HCT116 (cell line): ENCODE data around the gene STX1B. TPM values are rescaled to one million over a fixed set of nuclear protein-coding genes. Genes with fewer than 3 reads are reported as not detected.

Source experiments
- ATAC-seq: fragments of 200-7000 bp; cut with Tn5 transposase; 2 replicates; pipeline ENCODE4 v1.9.1; 2020; ENCODE audit warnings: mild to moderate bottlenecking, moderate library complexity
- BruUV-seq: library from RNA; stranded (reverse); fragments of 400-500 nt; replicated peaks from 2 replicates; lab custom pipeline; 2021; lab: Mats Ljungman, UMichigan
- CTCF ChIA-PET: fragments of 300-600 bp; sonication (Branson Sonifier 250); formaldehyde crosslinking; loops from one replicate; lab custom pipeline; 2021; ENCODE audit warnings: antibody characterized with exemption; lab: Charles Lee
- POLR2A ChIA-PET: fragments of 300-600, 350-600 bp; sonication (Branson Sonifier 250); formaldehyde crosslinking; loops from one replicate; lab custom pipeline; 2021; ENCODE audit warnings: antibody characterized with exemption; lab: Charles Lee
- RAD21 ChIA-PET, 2 experiments: fragments of 300-600 bp; sonication (Branson Sonifier 250); formaldehyde crosslinking; loops; one replicate each; lab custom pipeline; 2023; ENCODE audit warnings: low total read pairs in 2 of 2; ENCODE audit not compliant: uncharacterized antibody in 2 of 2, unreplicated experiment in 2 of 2, low non-redundant PET in 1 of 2; lab: Charles Lee
- DNase-seq: peaks from one replicate; pipeline ENCODE4 v3.0.0-alpha.2; 2010; ENCODE audit warnings: low read depth, low spot score
- H2AFZ ChIP-seq: fragments of 200-600 bp; shearing (Covaris generic), sonication (generic); 2 replicates; pipeline ENCODE4 v1.6.1; 2017; ENCODE audit warnings: low read depth, mixed run types, mixed read lengths, antibody characterized with exemption, low read length; ENCODE audit not compliant: poor library complexity, severe bottlenecking
- H3K27ac ChIP-seq: 2 replicates; pipeline ENCODE4 v1.5.1; 2012; ENCODE audit warnings: low read depth, low read length
- H3K27me3 ChIP-seq: fragments of 200-600 bp; sonication (generic); 2 replicates; pipeline ENCODE4 v1.6.1; 2016; ENCODE audit warnings: mixed run types, low read length, mixed read lengths; ENCODE audit not compliant: insufficient read depth
- H3K36me3 ChIP-seq, 2 experiments: fragments of 200-500 bp in 1 of 2; fragments of 200-600 bp in 1 of 2; sonication (Bioruptor generic) in 1 of 2; sonication (generic) in 1 of 2; 2 replicates each; pipeline versions ENCODE4 v1.5.1 to v1.6.1; 2014 to 2016; ENCODE audit warnings: low read length in 2 of 2, inconsistent platforms in 1 of 2, mixed read lengths in 1 of 2, mixed run types in 1 of 2; ENCODE audit not compliant: insufficient read depth in 2 of 2, control insufficient read depth in 1 of 2
- H3K4me1 ChIP-seq, 2 experiments: fragments of 200-600 bp in 1 of 2; sonication (generic) in 1 of 2; 2 replicates each; pipeline versions ENCODE4 v1.5.1 to v1.6.1; 2012 to 2017; ENCODE audit warnings: low read length in 2 of 2, inconsistent platforms in 1 of 2, mild to moderate bottlenecking in 1 of 2, mixed read lengths in 1 of 2, mixed run types in 1 of 2, moderate library complexity in 1 of 2; ENCODE audit not compliant: insufficient read depth in 2 of 2, control insufficient read depth in 1 of 2
- H3K4me2 ChIP-seq: fragments of 200-600 bp; sonication (generic); 2 replicates; pipeline ENCODE4 v1.6.1; 2017; ENCODE audit warnings: mixed run types, low read length, mixed read lengths
- H3K4me3 ChIP-seq, 2 experiments: fragments of 200-600 bp in 1 of 2; sonication (generic) in 1 of 2; replicated peaks in 1 of 2; 2 replicates each; pipeline ENCODE4 v1.5.1; 2011 to 2016; ENCODE audit warnings: low read length in 2 of 2, control low read depth in 1 of 2, low read depth in 1 of 2, mild to moderate bottlenecking in 1 of 2, mixed read lengths in 1 of 2, mixed run types in 1 of 2
- H3K79me2 ChIP-seq: fragments of 200-600 bp; sonication (generic); 2 replicates; pipeline ENCODE4 v1.6.1; 2017; ENCODE audit warnings: mild to moderate bottlenecking, mixed run types, low read length, moderate library complexity, mixed read lengths; ENCODE audit not compliant: insufficient read depth
- H3K9ac ChIP-seq: fragments of 200-600 bp; sonication (generic); 2 replicates; pipeline ENCODE4 v1.6.1; 2016; ENCODE audit warnings: low read length, mixed read lengths
- H3K9me2 ChIP-seq: fragments of 200-600 bp; sonication (generic), shearing (Covaris generic); 2 replicates; pipeline ENCODE4 v1.6.1; 2017; ENCODE audit warnings: mixed run types, mild to moderate bottlenecking, moderate library complexity; ENCODE audit not compliant: insufficient read depth
- H3K9me3 ChIP-seq, 2 experiments: fragments of 200-500 bp in 1 of 2; fragments of 200-600 bp in 1 of 2; sonication (Bioruptor generic) in 1 of 2; sonication (generic) in 1 of 2; 2 replicates each; pipeline ENCODE4 v1.6.1; 2014 to 2017; ENCODE audit warnings: low read length in 2 of 2, mixed read lengths in 2 of 2, inconsistent platforms in 1 of 2, low read depth in 1 of 2, mild to moderate bottlenecking in 1 of 2, mixed run types in 1 of 2, moderate library complexity in 1 of 2; ENCODE audit not compliant: control insufficient read depth in 1 of 2, insufficient read depth in 1 of 2
- H4K20me1 ChIP-seq: fragments of 200-600 bp; sonication (generic), shearing (Covaris generic); 2 replicates; pipeline ENCODE4 v1.6.1; 2017; ENCODE audit warnings: mixed run types, mild to moderate bottlenecking, moderate library complexity; ENCODE audit not compliant: insufficient read depth
- CBX3 ChIP-seq: IDR thresholded peaks from 2 replicates; pipeline ENCODE4 v1.6.1; 2012; ENCODE audit warnings: low read depth
- CEBPB ChIP-seq: IDR thresholded peaks from 2 replicates; pipeline ENCODE4 v1.6.1; 2012; ENCODE audit warnings: low read depth
- EGR1 ChIP-seq: IDR thresholded peaks from 2 replicates; pipeline ENCODE4 v1.6.1; 2012; ENCODE audit warnings: low read depth
- ELF1 ChIP-seq: IDR thresholded peaks from 2 replicates; pipeline ENCODE4 v1.6.1; 2012; ENCODE audit warnings: low read depth, borderline replicate concordance
- EZH2 ChIP-seq: fragments of 200-600 bp; sonication (generic); IDR thresholded peaks from 2 replicates; pipeline ENCODE4 v1.6.1; 2017; ENCODE audit warnings: antibody characterized with exemption, mixed run types
- EZH2phosphoT487 ChIP-seq: fragments of 200-600 bp; IDR thresholded peaks from 2 replicates; pipeline ENCODE4 v1.6.1; 2018; ENCODE audit warnings: antibody characterized with exemption, borderline replicate concordance
- JUND ChIP-seq: IDR thresholded peaks from 2 replicates; pipeline ENCODE4 v1.6.1; 2012
- POLR2A ChIP-seq: IDR thresholded peaks from 2 replicates; pipeline ENCODE4 v1.7.0; 2011; ENCODE audit warnings: borderline replicate concordance; ENCODE audit not compliant: insufficient read depth, insufficient read length; ENCODE audit errors: extremely low read depth
- SIN3A ChIP-seq: IDR thresholded peaks from 2 replicates; pipeline ENCODE4 v1.6.1; 2012; ENCODE audit warnings: low read depth
- SP1 ChIP-seq: IDR thresholded peaks from 2 replicates; pipeline ENCODE4 v1.6.1; 2012; ENCODE audit warnings: low read depth
- SRF ChIP-seq: IDR thresholded peaks from 2 replicates; pipeline ENCODE4 v1.6.1; 2012; ENCODE audit warnings: low read depth
- YY1 ChIP-seq: IDR thresholded peaks from 2 replicates; pipeline ENCODE4 v1.6.1; 2011; ENCODE audit warnings: low read length, low read depth, moderate library complexity, mild to moderate bottlenecking; ENCODE audit not compliant: insufficient replicate concordance; ENCODE audit errors: extremely low read depth
- ZFX ChIP-seq: fragments of 450-650 bp; IDR thresholded peaks from 2 replicates; pipeline ENCODE4 v1.6.1; 2017
- ZNF274 ChIP-seq: fragments of 200-500 bp; sonication (Bioruptor generic); IDR thresholded peaks from 2 replicates; pipeline ENCODE4 v1.6.1; 2014; ENCODE audit warnings: mild to moderate bottlenecking, low read depth, low read length, inconsistent platforms
- intact Hi-C: fragments of 100-400 bp; cut with micrococcal nuclease; formaldehyde crosslinking; loops from 2 replicates; pipeline ENCODE4 v1.10.0; 2022
- total RNA-seq: library from RNA; stranded (reverse); gene quantifications from one replicate; pipeline ENCODE4 v1.2.1, GENCODE V29; 2021; ENCODE audit not compliant: unreplicated experiment
- TF ChIP-seq, protein P1 (sequence below): IDR thresholded peaks from 2 replicates; pipeline ENCODE4 v1.6.1; 2012
- TF ChIP-seq, protein P2 (sequence below): IDR thresholded peaks from 2 replicates; pipeline ENCODE4 v1.6.1; 2012
- TF ChIP-seq, protein P3 (sequence below): IDR thresholded peaks from 2 replicates; pipeline ENCODE4 v1.6.1; 2011; ENCODE audit warnings: mild to moderate bottlenecking, low read length, moderate library complexity; ENCODE audit not compliant: insufficient replicate concordance; ENCODE audit errors: extremely low read depth
- TF ChIP-seq, protein P4 (sequence below), 3 experiments: fragments of 200-600 bp in 1 of 3; sonication (generic) in 1 of 3; IDR thresholded peaks in 2 of 3; conservative IDR thresholded peaks in 1 of 3; 2 replicates each; pipeline ENCODE4 v1.5.1; 2012 to 2017; ENCODE audit warnings: low read depth in 2 of 3, low read length in 2 of 3, antibody characterized with exemption in 1 of 3, borderline replicate concordance in 1 of 3, control low read depth in 1 of 3, mild to moderate bottlenecking in 1 of 3, mixed read lengths in 1 of 3, mixed run types in 1 of 3, moderate library complexity in 1 of 3; ENCODE audit not compliant: insufficient read depth in 1 of 3
- TF ChIP-seq, protein P5 (sequence below): IDR thresholded peaks from 2 replicates; pipeline ENCODE4 v1.6.1; 2012; ENCODE audit warnings: low read depth

STX1B gene
- total RNA-seq, 1 experiment from 2014 or later: 1.6 TPM

DNA sequence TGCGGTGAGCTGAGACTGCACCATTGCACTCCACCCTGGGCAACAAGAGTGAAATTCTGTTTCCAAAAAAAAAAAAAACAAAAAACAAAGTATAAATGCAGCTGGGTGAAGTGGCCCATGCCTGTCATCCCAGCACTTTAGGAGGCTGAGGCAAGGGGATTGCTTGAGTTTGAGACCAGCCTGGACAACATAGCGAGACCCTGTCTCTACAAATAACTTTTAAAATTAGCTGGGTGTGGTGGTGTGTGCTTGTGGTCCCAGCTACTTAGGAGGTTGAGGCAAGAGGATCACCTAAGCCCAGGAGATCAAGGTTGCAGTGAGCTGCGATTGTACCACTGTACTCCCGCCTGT, 12.8 kb upstream of the STX1B start:
- Histone ChIP-seq H2AFZ (no peak overlapping the region), H3K4me3 (no peak overlapping the region), H3K4me1 (peaks cover 5 to 7% of the 10 kb centered on the region in 2 experiments; a peak in 1 of 4 replicates), H3K4me2 (no peak overlapping the region), H3K9me2 (no peaks in the 10 kb centered on the region), H3K79me2 (no peaks in the 10 kb centered on the region), H3K36me3 (no peaks in the 10 kb centered on the region), H4K20me1 (no peaks in the 10 kb centered on the region), H3K9ac (no peak overlapping the region), H3K9me3 (no peaks in the 10 kb centered on the region), H3K27ac (no peak overlapping the region), H3K27me3 (no peaks in the 10 kb centered on the region)
- intact Hi-C loops: no loop called here
- DNase-seq (no peak), ATAC-seq (no peak)
- ChIA-PET CTCF (interaction anchor here (1.3 kb wide), 1 partner anchor 38 kb away, joined by 4 read pairs; the partner anchor contains the start of gene HSD3B7), RAD21 (no interaction called here), POLR2A (interaction anchor here (0.8 kb wide), 1 partner anchor 157 kb away, joined by 3 read pairs; the partner anchor contains the start of gene FUS)
- TF ChIP-seq ELF1 (no peak), EGR1 (no peak), JUND (no peak), EZH2phosphoT487 (no peak), YY1 (no peak), SRF (no peak), CEBPB (no peak), ZFX (no peak), SIN3A (no peak), CBX3 (no peak), SP1 (no peak), EZH2 (no peak), ZNF274 (no peak), POLR2A (no peak)
- TF ChIP-seq, protein P1, sequence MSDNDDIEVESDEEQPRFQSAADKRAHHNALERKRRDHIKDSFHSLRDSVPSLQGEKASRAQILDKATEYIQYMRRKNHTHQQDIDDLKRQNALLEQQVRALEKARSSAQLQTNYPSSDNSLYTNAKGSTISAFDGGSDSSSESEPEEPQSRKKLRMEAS: no peak
- TF ChIP-seq, protein P2, sequence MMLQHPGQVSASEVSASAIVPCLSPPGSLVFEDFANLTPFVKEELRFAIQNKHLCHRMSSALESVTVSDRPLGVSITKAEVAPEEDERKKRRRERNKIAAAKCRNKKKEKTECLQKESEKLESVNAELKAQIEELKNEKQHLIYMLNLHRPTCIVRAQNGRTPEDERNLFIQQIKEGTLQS: no peak
- TF ChIP-seq, protein P3, sequence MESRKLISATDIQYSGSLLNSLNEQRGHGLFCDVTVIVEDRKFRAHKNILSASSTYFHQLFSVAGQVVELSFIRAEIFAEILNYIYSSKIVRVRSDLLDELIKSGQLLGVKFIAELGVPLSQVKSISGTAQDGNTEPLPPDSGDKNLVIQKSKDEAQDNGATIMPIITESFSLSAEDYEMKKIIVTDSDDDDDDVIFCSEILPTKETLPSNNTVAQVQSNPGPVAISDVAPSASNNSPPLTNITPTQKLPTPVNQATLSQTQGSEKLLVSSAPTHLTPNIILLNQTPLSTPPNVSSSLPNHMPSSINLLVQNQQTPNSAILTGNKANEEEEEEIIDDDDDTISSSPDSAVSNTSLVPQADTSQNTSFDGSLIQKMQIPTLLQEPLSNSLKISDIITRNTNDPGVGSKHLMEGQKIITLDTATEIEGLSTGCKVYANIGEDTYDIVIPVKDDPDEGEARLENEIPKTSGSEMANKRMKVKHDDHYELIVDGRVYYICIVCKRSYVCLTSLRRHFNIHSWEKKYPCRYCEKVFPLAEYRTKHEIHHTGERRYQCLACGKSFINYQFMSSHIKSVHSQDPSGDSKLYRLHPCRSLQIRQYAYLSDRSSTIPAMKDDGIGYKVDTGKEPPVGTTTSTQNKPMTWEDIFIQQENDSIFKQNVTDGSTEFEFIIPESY: no peak
- TF ChIP-seq, protein P4, sequence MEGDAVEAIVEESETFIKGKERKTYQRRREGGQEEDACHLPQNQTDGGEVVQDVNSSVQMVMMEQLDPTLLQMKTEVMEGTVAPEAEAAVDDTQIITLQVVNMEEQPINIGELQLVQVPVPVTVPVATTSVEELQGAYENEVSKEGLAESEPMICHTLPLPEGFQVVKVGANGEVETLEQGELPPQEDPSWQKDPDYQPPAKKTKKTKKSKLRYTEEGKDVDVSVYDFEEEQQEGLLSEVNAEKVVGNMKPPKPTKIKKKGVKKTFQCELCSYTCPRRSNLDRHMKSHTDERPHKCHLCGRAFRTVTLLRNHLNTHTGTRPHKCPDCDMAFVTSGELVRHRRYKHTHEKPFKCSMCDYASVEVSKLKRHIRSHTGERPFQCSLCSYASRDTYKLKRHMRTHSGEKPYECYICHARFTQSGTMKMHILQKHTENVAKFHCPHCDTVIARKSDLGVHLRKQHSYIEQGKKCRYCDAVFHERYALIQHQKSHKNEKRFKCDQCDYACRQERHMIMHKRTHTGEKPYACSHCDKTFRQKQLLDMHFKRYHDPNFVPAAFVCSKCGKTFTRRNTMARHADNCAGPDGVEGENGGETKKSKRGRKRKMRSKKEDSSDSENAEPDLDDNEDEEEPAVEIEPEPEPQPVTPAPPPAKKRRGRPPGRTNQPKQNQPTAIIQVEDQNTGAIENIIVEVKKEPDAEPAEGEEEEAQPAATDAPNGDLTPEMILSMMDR (IDR thresholded peaks at IDR 0.05 in 2 of 3, conservative IDR thresholded peaks at IDR 0.05 in 1 of 3; ENCODE audit: borderline replicate concordance in 1 of 3, insufficient read depth in 1 of 3, low read depth in 2 of 3, low read length in 2 of 3): no peak
- TF ChIP-seq, protein P5, sequence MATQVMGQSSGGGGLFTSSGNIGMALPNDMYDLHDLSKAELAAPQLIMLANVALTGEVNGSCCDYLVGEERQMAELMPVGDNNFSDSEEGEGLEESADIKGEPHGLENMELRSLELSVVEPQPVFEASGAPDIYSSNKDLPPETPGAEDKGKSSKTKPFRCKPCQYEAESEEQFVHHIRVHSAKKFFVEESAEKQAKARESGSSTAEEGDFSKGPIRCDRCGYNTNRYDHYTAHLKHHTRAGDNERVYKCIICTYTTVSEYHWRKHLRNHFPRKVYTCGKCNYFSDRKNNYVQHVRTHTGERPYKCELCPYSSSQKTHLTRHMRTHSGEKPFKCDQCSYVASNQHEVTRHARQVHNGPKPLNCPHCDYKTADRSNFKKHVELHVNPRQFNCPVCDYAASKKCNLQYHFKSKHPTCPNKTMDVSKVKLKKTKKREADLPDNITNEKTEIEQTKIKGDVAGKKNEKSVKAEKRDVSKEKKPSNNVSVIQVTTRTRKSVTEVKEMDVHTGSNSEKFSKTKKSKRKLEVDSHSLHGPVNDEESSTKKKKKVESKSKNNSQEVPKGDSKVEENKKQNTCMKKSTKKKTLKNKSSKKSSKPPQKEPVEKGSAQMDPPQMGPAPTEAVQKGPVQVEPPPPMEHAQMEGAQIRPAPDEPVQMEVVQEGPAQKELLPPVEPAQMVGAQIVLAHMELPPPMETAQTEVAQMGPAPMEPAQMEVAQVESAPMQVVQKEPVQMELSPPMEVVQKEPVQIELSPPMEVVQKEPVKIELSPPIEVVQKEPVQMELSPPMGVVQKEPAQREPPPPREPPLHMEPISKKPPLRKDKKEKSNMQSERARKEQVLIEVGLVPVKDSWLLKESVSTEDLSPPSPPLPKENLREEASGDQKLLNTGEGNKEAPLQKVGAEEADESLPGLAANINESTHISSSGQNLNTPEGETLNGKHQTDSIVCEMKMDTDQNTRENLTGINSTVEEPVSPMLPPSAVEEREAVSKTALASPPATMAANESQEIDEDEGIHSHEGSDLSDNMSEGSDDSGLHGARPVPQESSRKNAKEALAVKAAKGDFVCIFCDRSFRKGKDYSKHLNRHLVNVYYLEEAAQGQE: no peak
- no TSS peak for BruUV-seq
